ENCODE data around the gene KRT24.

Gene KRT24

GRCh38 chr17:40717776-40718175 lies 14.2 kb upstream of the KRT24 start:
- no peak overlapping the region for H3K4me3 Mint-ChIP-seq
- H3K9me3 Mint-ChIP-seq = no peaks in the 10 kb centered on the region
- DNase-seq (no peak), ATAC-seq (replicated peaks) (no peak)
- no peaks in the 10 kb centered on the region for H3K4me1 Mint-ChIP-seq (ENCODE audit: low read depth in 2 of 2)
- H3K27ac Mint-ChIP-seq = no peak overlapping the region
- peaks cover 46 to 51% of the 10 kb centered on the region in 2 donors for H3K27me3 Mint-ChIP-seq
- no peaks in the 10 kb centered on the region for H3K36me3 Mint-ChIP-seq (ENCODE audit: insufficient read depth)

- Mint-ChIP-seq H3K36me3 (ENCODE audit: insufficient read depth) (no peaks in the 10 kb centered on the region), H3K27me3 (peaks cover 35 to 39% of the 10 kb centered on the region in 2 donors), H3K4me1 (ENCODE audit: low read depth in 2 of 2) (no peaks in the 10 kb centered on the region), H3K27ac (no peak overlapping the region), H3K4me3 (no peak overlapping the region), H3K9me3 (no peaks in the 10 kb centered on the region)
- no peak for ATAC-seq (replicated peaks)
- DNase-seq = no peak
Observed at GRCh38 chr17:40714473-40714872, 10.9 kb upstream of the KRT24 start.

GRCh38 chr17:40707745-40708144 lies 4.2 kb upstream of the KRT24 start:
- Mint-ChIP-seq H3K9me3 (no peaks in the 10 kb centered on the region), H3K27ac (no peak overlapping the region), H3K27me3 (peaks cover 46 to 53% of the 10 kb centered on the region in 2 donors), H3K4me3 (no peak overlapping the region), H3K4me1 (ENCODE audit: low read depth in 2 of 2) (no peaks in the 10 kb centered on the region), H3K36me3 (ENCODE audit: insufficient read depth) (no peaks in the 10 kb centered on the region)
- DNase-seq (no peak), ATAC-seq (replicated peaks) (no peak)

- ATAC-seq (replicated peaks) = no peak
- Mint-ChIP-seq H3K9me3 (no peaks in the 10 kb centered on the region), H3K27me3 (peaks cover 57 to 60% of the 10 kb centered on the region in 2 donors), H3K36me3 (ENCODE audit: insufficient read depth) (no peaks in the 10 kb centered on the region), H3K27ac (no peak overlapping the region), H3K4me3 (no peak overlapping the region), H3K4me1 (ENCODE audit: low read depth in 2 of 2) (no peaks in the 10 kb centered on the region)
- DNase-seq = no peak
Observed at GRCh38 chr17:40705584-40705983, 2.0 kb upstream of the KRT24 start.

GRCh38 chr17:40702271-40702670 lies 1.3 kb downstream of the KRT24 start:
- Mint-ChIP-seq H3K27ac (no peak overlapping the region), H3K27me3 (peaks cover 71 to 77% of the 10 kb centered on the region in 2 donors), H3K4me3 (no peak overlapping the region), H3K9me3 (no peaks in the 10 kb centered on the region), H3K36me3 (ENCODE audit: insufficient read depth) (no peaks in the 10 kb centered on the region), H3K4me1 (ENCODE audit: low read depth in 2 of 2) (no peaks in the 10 kb centered on the region)
- ATAC-seq (replicated peaks) (no peak), DNase-seq (no peak)

GRCh38 chr17:40699853-40700252 lies 3.7 kb downstream of the KRT24 start:
- Mint-ChIP-seq H3K4me3 (no peak overlapping the region), H3K27ac (no peak overlapping the region), H3K4me1 (ENCODE audit: low read depth in 2 of 2) (no peaks in the 10 kb centered on the region), H3K9me3 (no peaks in the 10 kb centered on the region), H3K27me3 (peaks cover 76 to 82% of the 10 kb centered on the region in 2 donors), H3K36me3 (ENCODE audit: insufficient read depth) (no peaks in the 10 kb centered on the region)
- ATAC-seq (replicated peaks) (no peak), DNase-seq (no peak)

DNA sequence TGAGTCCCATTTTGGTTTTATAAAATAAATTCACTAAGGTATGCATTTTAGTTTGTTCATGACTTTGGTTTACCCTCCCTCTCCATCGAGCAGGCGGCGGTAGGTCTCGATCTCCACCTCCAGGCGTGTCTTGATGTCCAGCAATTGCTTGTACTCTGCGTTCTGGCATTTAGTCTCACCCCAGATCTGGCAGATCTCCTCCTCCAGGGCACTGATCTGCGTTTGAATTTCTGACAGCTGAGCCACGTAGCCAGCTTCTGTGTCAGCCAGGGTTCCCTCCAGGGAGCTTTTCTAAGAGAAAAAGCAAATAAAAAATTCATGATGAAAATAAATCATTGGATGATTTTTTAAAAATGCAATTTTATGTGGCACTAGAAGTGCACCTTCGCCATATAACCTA lies 4.2 kb downstream of the KRT24 start:
- Mint-ChIP-seq H3K4me1 (ENCODE audit: low read depth in 2 of 2) (no peaks in the 10 kb centered on the region), H3K4me3 (no peak overlapping the region), H3K36me3 (ENCODE audit: insufficient read depth) (no peaks in the 10 kb centered on the region), H3K27ac (peak overlapping the region in 1 of 2 donors; percentile 33), H3K9me3 (no peaks in the 10 kb centered on the region), H3K27me3 (peaks cover 76 to 82% of the 10 kb centered on the region in 2 donors)
- ATAC-seq (replicated peaks) (no peak), DNase-seq (no peak)

- peaks cover 76 to 87% of the 10 kb centered on the region in 2 donors for H3K27me3 Mint-ChIP-seq
- no peak overlapping the region for H3K27ac Mint-ChIP-seq
- no peaks in the 10 kb centered on the region for H3K36me3 Mint-ChIP-seq (ENCODE audit: insufficient read depth)
- no peak overlapping the region for H3K4me3 Mint-ChIP-seq
- H3K9me3 Mint-ChIP-seq = no peaks in the 10 kb centered on the region
- DNase-seq (no peak), ATAC-seq (replicated peaks) (no peak)
- no peaks in the 10 kb centered on the region for H3K4me1 Mint-ChIP-seq (ENCODE audit: low read depth in 2 of 2)
Observed at GRCh38 chr17:40697297-40697696, 6.3 kb downstream of the KRT24 start.

DNA sequence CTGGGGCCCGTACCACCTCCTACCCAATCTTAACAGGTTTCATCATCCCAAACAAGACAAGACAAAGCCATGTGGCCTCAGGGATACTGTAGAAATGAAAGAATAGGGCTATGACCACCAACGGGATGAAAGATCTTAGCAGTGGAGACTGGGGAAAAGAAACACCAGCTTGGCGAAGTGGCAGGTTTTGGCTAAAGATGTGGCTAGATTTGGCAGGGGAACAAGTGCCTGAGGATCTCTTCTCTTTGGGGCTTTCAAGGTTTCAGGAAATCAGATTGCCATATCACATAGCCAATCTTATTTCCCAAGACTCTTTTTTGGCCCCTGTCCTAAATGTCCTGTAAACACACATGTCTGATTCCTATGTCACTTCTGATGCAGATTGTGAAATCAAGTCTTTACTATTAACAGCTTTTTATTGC lies 6.9 kb downstream of the KRT24 start:
- Mint-ChIP-seq H3K4me1 (ENCODE audit: low read depth in 2 of 2) (no peaks in the 10 kb centered on the region), H3K9me3 (no peaks in the 10 kb centered on the region), H3K27me3 (peaks cover 75 to 88% of the 10 kb centered on the region in 2 donors), H3K36me3 (ENCODE audit: insufficient read depth) (no peaks in the 10 kb centered on the region), H3K4me3 (no peak overlapping the region), H3K27ac (no peak overlapping the region)
- ATAC-seq (replicated peaks) (no peak), DNase-seq (no peak)

DNA sequence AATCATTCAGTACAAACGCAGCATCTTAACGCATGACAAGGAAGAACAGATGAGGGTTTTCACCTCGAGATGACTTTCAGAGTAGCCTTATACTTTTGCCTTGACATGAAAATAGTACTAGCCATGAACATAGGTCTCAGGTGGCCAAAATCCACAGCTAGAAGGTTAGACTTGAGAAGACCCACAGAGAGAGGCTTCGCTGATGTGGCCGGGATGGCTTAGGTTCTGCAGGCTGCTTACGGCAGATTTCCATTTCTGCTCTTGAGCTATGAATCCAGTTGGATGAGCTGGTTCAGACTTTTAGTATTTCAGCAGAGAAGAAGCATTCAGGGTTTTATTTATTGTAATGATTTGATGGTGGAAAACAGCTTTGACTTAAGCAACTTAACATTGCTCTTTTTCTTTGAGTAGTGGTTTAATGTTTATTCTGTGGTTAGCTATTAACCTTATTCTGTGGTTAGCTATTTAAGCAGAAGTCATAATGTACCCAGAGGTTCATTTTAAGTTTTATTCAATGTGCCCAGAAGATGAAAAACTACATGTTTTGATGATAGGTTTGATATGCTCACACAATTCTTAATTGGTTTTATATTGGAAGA lies 7.6 kb downstream of the KRT24 start:
- H3K9me3 Mint-ChIP-seq = no peaks in the 10 kb centered on the region
- H3K27ac Mint-ChIP-seq = no peak overlapping the region
- no peak overlapping the region for H3K4me3 Mint-ChIP-seq
- DNase-seq = no peak
- H3K36me3 Mint-ChIP-seq (ENCODE audit: insufficient read depth) = no peaks in the 10 kb centered on the region
- peaks cover 70 to 91% of the 10 kb centered on the region in 2 donors for H3K27me3 Mint-ChIP-seq
- H3K4me1 Mint-ChIP-seq (ENCODE audit: low read depth in 2 of 2) = no peaks in the 10 kb centered on the region
- ATAC-seq (replicated peaks) = no peak

GRCh38 chr17:40694584-40694983 lies 9.0 kb downstream of the KRT24 start:
- Mint-ChIP-seq H3K27ac (no peak overlapping the region), H3K9me3 (no peaks in the 10 kb centered on the region), H3K36me3 (ENCODE audit: insufficient read depth) (no peaks in the 10 kb centered on the region), H3K4me3 (no peak overlapping the region), H3K27me3 (peaks cover 68 to 81% of the 10 kb centered on the region in 2 donors), H3K4me1 (ENCODE audit: low read depth in 2 of 2) (no peaks in the 10 kb centered on the region)
- DNase-seq (no peak), ATAC-seq (replicated peaks) (no peak)

DNA sequence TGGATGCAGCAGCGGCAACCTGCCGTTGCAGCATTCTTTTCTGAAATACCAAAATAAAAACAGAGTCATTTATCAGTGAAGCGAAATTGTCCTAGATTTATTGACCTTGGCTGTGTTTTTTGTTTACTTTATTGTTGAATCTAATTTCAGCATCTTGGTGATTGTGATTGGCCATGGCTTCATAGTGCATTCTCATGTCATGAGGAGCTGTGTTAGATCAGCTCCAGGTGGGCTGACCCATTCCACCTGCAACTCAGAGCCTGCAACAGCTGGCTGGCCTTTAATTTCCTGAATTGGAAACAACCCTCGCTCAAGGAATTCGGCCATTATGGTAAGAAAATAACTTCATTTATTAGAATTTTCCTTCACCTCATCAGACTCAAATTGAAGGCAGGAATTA lies 16.4 kb downstream of the KRT24 start:
- no peaks in the 10 kb centered on the region for H3K36me3 Mint-ChIP-seq (ENCODE audit: insufficient read depth)
- ATAC-seq (replicated peaks) (no peak), DNase-seq (no peak)
- H3K4me3 Mint-ChIP-seq = no peak overlapping the region
- H3K27me3 Mint-ChIP-seq = peaks cover 13 to 20% of the 10 kb centered on the region in 2 donors
- H3K27ac Mint-ChIP-seq = no peak overlapping the region
- no peaks in the 10 kb centered on the region for H3K9me3 Mint-ChIP-seq
- H3K4me1 Mint-ChIP-seq (ENCODE audit: low read depth in 2 of 2) = no peaks in the 10 kb centered on the region

- no peak overlapping the region for H3K4me3 Mint-ChIP-seq
- H3K36me3 Mint-ChIP-seq (ENCODE audit: insufficient read depth) = no peaks in the 10 kb centered on the region
- no peak for DNase-seq
Observed at GRCh38 chr17:40686192-40686591, 17.4 kb downstream of the KRT24 start.

DNA sequence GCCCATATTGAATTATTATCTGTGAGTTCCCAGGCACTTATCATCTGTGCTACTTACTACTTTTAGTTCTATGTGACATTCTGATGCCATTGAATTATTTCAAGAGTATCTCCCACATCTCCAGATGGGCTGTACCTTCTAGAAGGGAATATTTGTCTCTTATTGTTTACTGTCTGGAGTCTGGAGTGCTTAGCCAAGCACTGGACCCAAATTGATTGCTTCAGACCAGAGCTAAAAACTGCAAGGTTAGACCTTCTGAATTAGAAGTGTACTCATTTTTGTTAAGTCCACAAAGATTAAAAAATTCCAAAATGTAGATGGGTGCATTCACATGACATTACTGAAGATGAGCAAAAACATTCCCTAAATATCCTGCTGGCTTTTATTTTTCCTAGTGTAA lies 22.6 kb downstream of the KRT24 start:
- H3K27ac Mint-ChIP-seq = no peak overlapping the region
- peaks cover 55 to 57% of the 10 kb centered on the region in 2 donors for H3K27me3 Mint-ChIP-seq
- no peaks in the 10 kb centered on the region for H3K4me1 Mint-ChIP-seq (ENCODE audit: low read depth in 2 of 2)
- H3K4me3 Mint-ChIP-seq = no peak overlapping the region
- DNase-seq (no peak), ATAC-seq (replicated peaks) (no peak)
- H3K36me3 Mint-ChIP-seq (ENCODE audit: insufficient read depth) = no peaks in the 10 kb centered on the region
- no peaks in the 10 kb centered on the region for H3K9me3 Mint-ChIP-seq

More at GRCh38 chr17:40686192-40686591, 17.4 kb downstream of the KRT24 start:
- Mint-ChIP-seq H3K4me1 (ENCODE audit: low read depth in 2 of 2) (no peaks in the 10 kb centered on the region), H3K27ac (no peak overlapping the region), H3K9me3 (no peaks in the 10 kb centered on the region), H3K27me3 (peaks cover 14 to 26% of the 10 kb centered on the region in 2 donors)
- no peak for ATAC-seq (replicated peaks)

GRCh38 chr17:40679523-40679907 lies 24.0 kb downstream of the KRT24 start:
- ATAC-seq (replicated peaks) = no peak

More at GRCh38 chr17:40679523-40679907, 24.0 kb downstream of the KRT24 start:
- Mint-ChIP-seq H3K36me3 (ENCODE audit: insufficient read depth) (no peaks in the 10 kb centered on the region), H3K4me1 (ENCODE audit: low read depth in 2 of 2) (no peaks in the 10 kb centered on the region), H3K4me3 (no peak overlapping the region), H3K27me3 (peaks cover 68 to 72% of the 10 kb centered on the region in 2 donors), H3K9me3 (no peaks in the 10 kb centered on the region), H3K27ac (no peak overlapping the region)
- DNase-seq = no peak
